ENCODE data around the gene PLEKHM3.

DNA sequence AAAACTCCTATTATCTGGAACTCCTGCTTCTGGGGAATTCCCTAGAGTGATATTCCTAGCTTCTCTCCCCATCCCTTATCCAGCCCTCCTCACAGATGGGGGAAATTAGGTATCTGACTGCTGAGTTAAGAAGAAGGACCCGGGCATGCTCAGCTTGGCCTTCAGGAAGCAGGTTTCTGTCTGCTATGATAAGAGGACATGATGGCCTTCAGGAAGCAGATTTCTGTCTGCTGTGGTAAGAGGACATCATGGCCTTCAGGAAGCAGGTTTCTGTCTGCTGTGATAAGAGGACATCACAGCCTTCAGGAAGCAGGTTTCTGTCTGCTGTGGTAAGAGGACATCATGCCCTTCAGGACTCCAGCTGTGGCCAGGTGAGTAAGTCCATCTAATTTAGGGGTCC, 65.2 kb downstream of the PLEKHM3 start:
- TF ChIP-seq EZH2phosphoT487 (IDR thresholded peaks at IDR 0.05; ENCODE audit: insufficient read depth, low read depth) (no peak), EZH2 (IDR thresholded peaks at IDR 0.05; ENCODE audit: insufficient read depth, poor library complexity, severe bottlenecking) (no peak)
